Measurements from ENCODE around the gene CCND3. TPM values are rescaled to one million over a fixed set of nuclear protein-coding genes. Genes with fewer than 3 reads are reported as not detected.

Gene CCND3
- total RNA-seq, 1 experiment from 2014 or later = 39.9 TPM

DNA sequence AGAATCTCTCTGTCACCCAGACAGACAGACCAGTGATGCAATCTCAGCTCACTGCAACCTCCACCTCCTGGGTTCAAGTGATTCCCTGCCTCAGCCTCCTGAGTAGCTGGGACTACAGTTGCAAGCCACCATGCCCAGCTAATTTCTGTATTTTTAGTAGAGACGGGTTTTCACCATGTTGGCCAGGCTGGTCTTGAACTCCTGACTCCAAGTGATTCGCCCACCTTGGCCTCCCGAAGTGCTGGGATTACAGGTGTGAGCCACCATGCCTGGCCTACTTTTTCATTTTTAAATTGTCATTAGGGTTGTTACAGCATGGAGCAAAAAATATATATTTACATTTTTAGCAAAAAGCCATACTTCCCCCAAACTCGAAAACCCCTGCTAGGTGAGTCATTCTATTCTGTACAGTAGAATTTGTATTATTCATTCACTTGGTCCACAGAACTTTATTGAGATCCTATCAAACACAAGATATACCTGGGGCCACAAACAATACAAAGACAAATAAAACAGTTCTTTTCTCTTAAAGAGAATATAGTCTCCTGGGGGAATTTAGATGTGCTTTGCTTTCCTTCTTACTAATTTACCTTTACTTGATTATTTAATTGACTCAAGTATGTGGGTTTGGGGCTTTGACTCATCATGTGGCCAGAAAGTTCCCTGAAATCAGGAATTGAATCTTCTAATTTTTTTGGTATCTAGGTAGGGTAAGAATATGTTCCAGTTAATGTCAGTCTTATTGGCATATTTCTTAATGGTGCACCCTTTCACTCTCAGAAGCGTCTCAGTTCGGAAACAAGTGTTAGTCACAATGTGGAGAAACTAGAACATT is 16.6 kb upstream of the CCND3 start:
- CTCF ChIA-PET = no interaction called here
- Histone ChIP-seq H3K4me3 (ENCODE audit: low read depth, low read length, poor library complexity, severe bottlenecking) (no peak overlapping the region), H3K36me3 (ENCODE audit: insufficient read depth, low read length, poor library complexity, severe bottlenecking) (no peaks in the 10 kb centered on the region), H3K27me3 (replicated peaks; ENCODE audit: insufficient read depth, low read depth, low read length, poor library complexity) (no peaks in the 10 kb centered on the region), H3K4me1 (ENCODE audit: insufficient read depth, low read length, poor library complexity, severe bottlenecking) (no peaks in the 10 kb centered on the region), H3K9me3 (ENCODE audit: low read depth, low read length, poor library complexity, severe bottlenecking) (no peaks in the 10 kb centered on the region), H3K27ac (ENCODE audit: low read depth, low read length, poor library complexity, severe bottlenecking) (no peak overlapping the region)
- no peak for DNase-seq (ENCODE audit: low spot score)
- intact Hi-C loops (cut with micrococcal nuclease; ENCODE audit: unreplicated experiment) = no loop called here
- POLR2A ChIA-PET (ENCODE audit: low non-redundant PET) = no interaction called here
- no peak for TF ChIP-seq EZH2 (IDR thresholded peaks at IDR 0.05; ENCODE audit: borderline replicate concordance, low read depth, low read length, poor library complexity, severe bottlenecking)
- TF ChIP-seq CTCF (conservative IDR thresholded peaks at IDR 0.05; ENCODE audit: low read depth, low read length) = no peak
- BruUV-seq (replicated peaks) = no TSS peak

DNA sequence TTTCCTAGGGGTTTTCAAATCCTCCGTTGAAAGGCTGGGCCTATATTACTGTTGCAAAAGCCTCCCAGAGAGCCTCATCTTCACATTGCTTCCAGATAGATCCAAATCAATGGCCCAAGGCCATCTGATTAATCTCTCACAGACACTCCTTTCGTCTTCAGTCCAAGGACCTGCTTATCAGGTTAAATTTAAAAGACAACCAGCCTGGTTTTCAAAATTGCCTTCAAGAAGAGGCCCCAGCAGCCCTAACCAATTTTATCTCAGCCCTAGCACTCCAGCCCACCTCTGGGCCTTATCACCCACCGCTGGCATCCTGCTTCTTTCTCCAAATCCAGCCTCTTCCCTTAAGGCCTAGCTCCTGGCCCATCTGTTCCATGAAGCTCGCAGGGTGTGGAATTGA is 15.5 kb upstream of the CCND3 start:
- Histone ChIP-seq H3K27ac (ENCODE audit: low read depth, low read length, poor library complexity, severe bottlenecking) (no peak overlapping the region), H3K4me3 (ENCODE audit: low read depth, low read length, poor library complexity, severe bottlenecking) (no peak overlapping the region), H3K36me3 (ENCODE audit: insufficient read depth, low read length, poor library complexity, severe bottlenecking) (no peaks in the 10 kb centered on the region), H3K9me3 (ENCODE audit: low read depth, low read length, poor library complexity, severe bottlenecking) (no peaks in the 10 kb centered on the region), H3K27me3 (replicated peaks; ENCODE audit: insufficient read depth, low read depth, low read length, poor library complexity) (no peaks in the 10 kb centered on the region), H3K4me1 (ENCODE audit: insufficient read depth, low read length, poor library complexity, severe bottlenecking) (no peaks in the 10 kb centered on the region)
- no TSS peak for BruUV-seq (replicated peaks)
- POLR2A ChIA-PET (ENCODE audit: low non-redundant PET) = no interaction called here
- CTCF ChIA-PET = no interaction called here
- intact Hi-C loops (cut with micrococcal nuclease; ENCODE audit: unreplicated experiment) = no loop called here
- DNase-seq (ENCODE audit: low spot score) = no peak
- TF ChIP-seq EZH2 (IDR thresholded peaks at IDR 0.05; ENCODE audit: borderline replicate concordance, low read depth, low read length, poor library complexity, severe bottlenecking) (no peak), CTCF (conservative IDR thresholded peaks at IDR 0.05; ENCODE audit: low read depth, low read length) (no peak)

- no TSS peak for BruUV-seq (replicated peaks)
- ChIA-PET POLR2A (ENCODE audit: low non-redundant PET) (no interaction called here), CTCF (interaction anchor here (0.7 kb wide), 1 partner anchor 34 kb away, joined by 5 read pairs; the partner anchor contains the start of gene MED20)
- no peaks in the 10 kb centered on the region for H3K36me3 ChIP-seq (ENCODE audit: insufficient read depth, low read length, poor library complexity, severe bottlenecking)
- H3K4me3 ChIP-seq (ENCODE audit: low read depth, low read length, poor library complexity, severe bottlenecking) = no peak overlapping the region
- no peak for DNase-seq (ENCODE audit: low spot score)
- H3K27ac ChIP-seq (ENCODE audit: low read depth, low read length, poor library complexity, severe bottlenecking) = no peak overlapping the region
- no peak for TF ChIP-seq CTCF (conservative IDR thresholded peaks at IDR 0.05; ENCODE audit: low read depth, low read length)
- TF ChIP-seq EZH2 (IDR thresholded peaks at IDR 0.05; ENCODE audit: borderline replicate concordance, low read depth, low read length, poor library complexity, severe bottlenecking) = no peak
- H3K4me1 ChIP-seq (ENCODE audit: insufficient read depth, low read length, poor library complexity, severe bottlenecking) = no peaks in the 10 kb centered on the region
- intact Hi-C loops (cut with micrococcal nuclease; ENCODE audit: unreplicated experiment) = no loop called here
- H3K27me3 ChIP-seq (replicated peaks; ENCODE audit: insufficient read depth, low read depth, low read length, poor library complexity) = no peaks in the 10 kb centered on the region
- no peaks in the 10 kb centered on the region for H3K9me3 ChIP-seq (ENCODE audit: low read depth, low read length, poor library complexity, severe bottlenecking)
These were observed 13.8 kb upstream of the CCND3 start for GRCh38 chr6:41955412-41955811.

All from A673 (cell line).